HG03097 (cell line): Measurements from ENCODE around the gene PRDM15.

Experiments used
- ATAC-seq: cut with Tn5 transposase; IDR thresholded peaks from one replicate; pipeline ENCODE4 v1.9.1; 2021; ENCODE audit not compliant: unreplicated experiment, low FRiP score

The PRDM15 gene

GRCh38 chr21:41812679-41813078 is 66.5 kb downstream of the PRDM15 start:
- no peak for ATAC-seq

- ATAC-seq = no peak
Measured at GRCh38 chr21:41810597-41810932, 68.6 kb downstream of the PRDM15 start.

GRCh38 chr21:41809891-41810596 is 69.1 kb downstream of the PRDM15 start:
- no peak for ATAC-seq

- no peak for ATAC-seq
Measured at GRCh38 chr21:41808846-41809245, 70.3 kb downstream of the PRDM15 start.

- no peak for ATAC-seq
Measured at GRCh38 chr21:41808094-41808493, 71.0 kb downstream of the PRDM15 start.

- ATAC-seq = no peak
Measured at GRCh38 chr21:41806773-41807172, 72.4 kb downstream of the PRDM15 start.

- no peak for ATAC-seq
Measured at GRCh38 chr21:41805643-41806042, 73.5 kb downstream of the PRDM15 start.

GRCh38 chr21:41805038-41805437 is 74.1 kb downstream of the PRDM15 start:
- ATAC-seq = no peak

GRCh38 chr21:41804381-41804780 is 74.8 kb downstream of the PRDM15 start:
- ATAC-seq = no peak

GRCh38 chr21:41803316-41803715 is 75.8 kb downstream of the PRDM15 start:
- ATAC-seq = no peak

GRCh38 chr21:41802684-41803083 is 76.5 kb downstream of the PRDM15 start:
- ATAC-seq = no peak

GRCh38 chr21:41802198-41802584 is 77.0 kb downstream of the PRDM15 start:
- ATAC-seq = no peak

GRCh38 chr21:41801321-41802197 is 77.6 kb downstream of the PRDM15 start:
- ATAC-seq = no peak

GRCh38 chr21:41800425-41801320 is 78.5 kb downstream of the PRDM15 start:
- ATAC-seq = no peak

GRCh38 chr21:41799763-41800162 is 79.4 kb downstream of the PRDM15 start:
- ATAC-seq = no peak

GRCh38 chr21:41798326-41798725 is 80.8 kb downstream of the PRDM15 start:
- no peak for ATAC-seq

GRCh38 chr21:41796476-41797080 is 82.6 kb downstream of the PRDM15 start:
- no peak for ATAC-seq

GRCh38 chr21:41795726-41796125 is 83.4 kb downstream of the PRDM15 start:
- ATAC-seq = no peak

- no peak for ATAC-seq
Measured at GRCh38 chr21:41794600-41794999, 84.5 kb downstream of the PRDM15 start.

- no peak for ATAC-seq
Measured at GRCh38 chr21:41792711-41793110, 86.4 kb downstream of the PRDM15 start.
